AML-193 (cell line): ENCODE measurements around the gene KCTD20.
A peak's percentile ranks its signal among the peaks of the same experiment; 100 is the strongest.
"Not testable (repeated sequence)": the region's sequence is repeated elsewhere in the genome, so short reads cannot be mapped to it uniquely, and the experiment has no call there.

ENCODE experiments used
- DNase-seq, 2 experiments: peaks; one replicate each; lab custom pipeline; 2025; lab: John Stamatoyannopoulos, UW

Gene KCTD20

DNA sequence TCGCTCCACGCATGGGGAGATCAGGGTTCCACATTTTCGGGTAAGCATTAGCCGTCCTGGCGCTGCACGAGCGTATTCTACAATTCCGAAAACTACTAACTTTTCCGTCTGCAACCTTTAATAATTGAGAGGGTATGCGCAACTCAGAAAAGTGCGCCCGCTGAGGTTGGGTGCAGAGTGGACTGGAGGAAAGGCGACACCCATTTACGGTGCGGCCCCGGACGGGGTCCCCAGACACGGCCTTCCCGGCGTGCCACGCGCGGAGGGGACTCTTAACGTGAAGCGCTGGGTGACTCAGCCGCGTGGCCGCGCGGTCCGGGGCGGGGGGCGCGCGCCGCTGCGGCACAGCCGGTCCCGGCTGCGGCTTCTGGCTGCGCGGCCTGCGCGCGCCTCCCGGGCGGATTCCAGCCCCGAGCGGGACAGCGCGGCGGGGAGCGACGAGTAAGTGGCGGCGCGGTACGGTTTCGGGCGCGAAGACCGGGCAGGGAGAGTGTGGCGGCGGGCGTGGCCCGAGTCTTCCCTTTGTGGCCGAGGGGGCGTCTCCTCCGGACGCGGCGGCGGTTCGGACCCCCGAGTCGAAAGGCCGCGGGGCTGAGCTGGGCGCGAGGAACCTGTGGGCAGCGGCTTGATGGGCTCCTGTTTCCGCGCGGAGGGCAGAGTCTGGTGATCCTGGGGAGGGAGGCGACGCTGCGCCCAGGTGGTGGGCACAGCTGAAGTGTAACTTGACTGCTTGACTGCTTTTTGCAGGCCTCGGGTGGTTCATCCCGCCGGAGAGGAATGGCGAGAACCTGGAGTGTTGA lies at the start of gene KCTD20, which contains the start of gene PXT1:
Gene KCTD20 (plus strand): TSS at position 330 of the 800 bp plus-strand sequence. CDS start 27,098 bp downstream, outside the sequence.
Gene PXT1 (minus strand): TSS at position 184 of the 800 bp plus-strand sequence. CDS start 16,772 bp downstream, outside the sequence.
- peak; percentile 88 to 93 for DNase-seq

DNA sequence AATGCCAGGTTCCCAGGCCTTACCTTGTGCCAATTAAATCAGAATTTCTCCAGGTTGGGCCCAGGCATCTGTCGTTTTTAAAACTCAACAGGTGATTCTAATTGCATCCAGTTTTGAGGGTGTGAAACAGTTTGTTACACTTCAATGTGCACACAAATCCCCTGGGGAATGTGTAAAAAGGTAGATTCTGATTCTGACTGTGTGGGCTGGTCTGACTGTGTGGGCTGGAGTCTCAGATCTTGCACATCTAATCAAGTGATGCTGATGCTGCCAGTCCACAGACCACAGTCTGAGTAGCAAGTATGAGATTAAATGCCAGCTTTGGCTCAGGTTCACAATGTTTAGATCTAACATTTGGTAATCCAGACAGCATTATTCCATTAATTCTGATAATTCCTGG lies 42.8 kb upstream of the KCTD20 start:
- DNase-seq = no peak

DNA sequence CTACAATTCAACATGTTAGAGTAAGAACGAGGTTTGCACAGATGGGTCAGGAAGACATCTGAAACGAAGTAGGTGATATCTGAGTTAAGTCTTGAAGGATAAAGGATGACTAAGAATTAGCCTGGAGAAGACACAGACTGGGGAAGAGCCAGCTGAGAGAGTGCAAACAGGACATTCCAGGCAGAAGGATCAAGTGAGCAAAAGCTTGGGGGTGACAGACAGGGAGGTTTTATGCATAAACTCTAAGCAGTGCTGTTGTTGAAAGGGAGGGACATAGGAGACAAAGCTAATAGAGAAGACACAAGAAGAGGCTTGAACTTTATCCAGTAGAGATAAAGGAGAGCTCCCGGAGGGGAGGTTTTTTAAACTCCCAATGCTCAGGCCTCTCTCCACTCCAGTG lies 40.3 kb upstream of the KCTD20 start:
- no peak for DNase-seq

DNA sequence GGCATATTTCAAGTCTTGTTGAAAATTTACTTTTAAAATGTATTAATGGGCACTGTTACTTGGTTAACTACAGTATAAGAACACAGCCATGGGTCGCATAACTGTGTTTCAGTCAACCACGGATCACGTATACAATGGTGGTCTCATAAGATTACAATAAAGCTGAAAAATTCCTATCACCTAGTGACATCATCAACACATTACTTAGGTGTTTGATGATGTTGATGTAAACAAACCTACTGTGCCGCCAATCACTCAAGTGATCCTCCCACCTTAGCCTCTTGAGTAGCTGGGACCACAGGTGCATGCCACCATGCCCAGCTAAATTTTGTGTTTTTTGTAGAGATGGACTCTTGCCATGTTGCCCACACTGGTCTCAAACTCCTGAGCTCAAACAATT lies 38.6 kb upstream of the KCTD20 start:
- DNase-seq = no peak

DNA sequence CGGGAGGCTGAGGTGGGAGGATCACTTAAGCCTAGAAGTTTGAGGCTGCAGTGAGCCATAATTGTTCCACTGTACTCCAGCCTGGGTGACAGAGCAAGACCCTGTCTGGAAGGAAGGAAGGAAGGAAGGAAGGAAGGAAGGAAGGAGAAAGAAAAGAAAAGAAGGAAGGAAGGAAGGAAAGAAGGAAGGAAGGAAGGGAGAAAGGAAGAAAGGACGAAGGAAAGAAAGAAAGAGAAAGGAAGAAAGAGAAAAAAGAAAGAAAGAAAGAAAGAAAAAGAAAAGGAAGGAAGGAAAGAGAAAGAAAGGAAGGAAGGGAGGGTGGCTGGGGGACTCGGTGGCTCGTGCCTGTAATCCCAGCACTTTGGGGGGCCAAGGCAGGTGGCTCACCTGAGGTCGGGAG lies 33.1 kb upstream of the KCTD20 start:
- DNase-seq = not testable (repeated sequence)

DNA sequence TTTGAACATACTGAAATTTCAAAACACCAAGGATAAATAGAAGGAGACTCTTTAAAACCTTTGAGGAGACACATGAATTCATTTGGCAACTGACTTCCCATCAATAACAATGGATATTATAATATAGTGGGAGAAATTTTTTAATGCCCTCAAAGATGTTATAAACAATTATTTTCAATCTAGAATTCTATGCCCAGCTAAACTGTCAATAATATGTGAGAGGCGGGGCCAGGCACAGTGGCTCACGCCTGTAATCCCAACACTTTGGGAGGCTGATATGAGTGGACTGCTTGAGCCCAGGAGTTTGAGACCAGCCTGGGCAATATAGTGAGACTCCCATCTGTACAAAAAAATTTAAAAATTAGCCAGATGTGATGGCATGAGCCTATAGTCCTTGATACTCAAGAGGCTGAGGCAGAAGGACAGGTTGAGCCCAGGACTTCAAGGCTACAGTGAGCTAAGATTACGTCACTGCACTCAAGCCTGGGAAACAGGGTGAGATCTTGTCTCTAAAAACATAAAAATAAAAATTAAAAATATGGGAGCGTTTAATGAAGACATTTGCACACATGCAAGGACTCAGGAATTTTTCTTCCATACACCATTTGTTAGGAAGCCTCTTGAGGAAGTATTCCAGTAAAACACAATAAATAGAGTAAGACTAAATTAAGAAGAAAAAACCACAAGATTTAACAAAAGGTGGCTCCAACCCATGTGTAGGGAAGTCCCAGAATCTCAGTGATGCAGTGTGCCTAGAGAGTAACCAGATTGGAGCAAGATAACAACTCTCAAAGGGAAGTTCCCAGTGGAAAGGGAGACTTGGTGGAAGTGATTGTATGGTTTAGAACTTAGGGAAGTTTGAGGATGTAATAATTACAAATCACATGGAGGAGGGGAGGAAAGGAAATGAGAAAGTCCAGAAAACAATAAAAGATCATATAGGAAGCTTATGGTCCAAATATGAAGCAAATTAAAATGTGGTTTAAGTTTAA lies 29.0 kb upstream of the KCTD20 start:
- DNase-seq = no peak

DNA sequence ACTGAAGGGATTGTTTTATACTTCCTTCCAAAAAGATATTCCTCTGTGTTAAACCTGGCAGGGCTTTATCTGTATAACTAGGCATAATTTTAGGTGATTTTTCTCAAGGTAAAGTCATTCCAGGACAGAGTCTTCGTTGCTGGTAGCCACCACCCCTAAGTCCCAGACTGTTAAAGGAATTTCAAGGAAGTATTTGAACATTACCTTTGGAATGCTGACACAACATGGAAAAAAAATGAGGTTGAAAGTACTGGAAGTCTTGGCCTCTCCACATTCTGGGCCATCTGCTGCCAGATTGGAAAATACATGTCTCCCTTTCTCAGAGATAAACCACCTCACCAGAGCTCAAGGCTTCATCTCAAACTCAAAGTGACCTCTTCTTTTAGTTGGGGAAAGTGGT lies 28.3 kb upstream of the KCTD20 start:
- DNase-seq = no peak

DNA sequence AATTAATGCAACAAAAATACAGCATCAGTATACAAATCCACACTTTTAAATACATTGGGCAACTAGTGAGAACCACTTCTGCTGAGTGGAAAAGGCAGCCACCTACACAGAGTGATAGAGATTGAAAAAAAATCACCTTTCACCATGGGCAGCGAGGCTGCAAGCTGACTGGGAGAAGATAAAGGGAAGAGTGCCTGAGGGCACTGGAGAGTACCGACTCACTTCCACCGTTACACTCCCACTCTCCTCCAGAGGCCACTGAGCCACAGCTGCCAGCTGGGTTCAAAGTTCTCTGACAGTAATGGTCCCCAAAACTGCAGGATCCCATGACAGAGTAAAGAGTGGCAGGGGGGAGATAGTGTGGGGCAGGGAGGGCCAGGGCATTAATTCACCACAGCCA lies 24.2 kb upstream of the KCTD20 start:
- DNase-seq = no peak

DNA sequence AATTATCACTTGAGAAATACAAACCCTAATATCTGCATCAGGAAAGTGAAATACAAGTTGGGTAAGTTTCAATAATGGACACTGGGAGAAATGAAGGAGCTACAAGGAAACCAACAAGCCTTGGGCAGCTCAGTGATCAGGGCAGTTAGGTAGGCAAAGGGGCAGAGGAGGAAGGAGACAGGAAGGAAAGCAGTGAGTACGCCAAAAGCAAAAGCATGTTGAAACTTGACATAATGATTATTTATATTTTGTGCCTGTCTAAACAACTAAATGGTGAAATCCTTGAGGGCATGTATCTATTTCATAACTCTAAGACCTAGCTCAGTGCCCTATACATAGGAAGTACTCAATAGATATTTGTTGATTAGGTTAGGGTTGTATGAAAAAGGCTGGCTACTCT lies 23.5 kb upstream of the KCTD20 start:
- DNase-seq = peak; percentile 62 to 65

DNA sequence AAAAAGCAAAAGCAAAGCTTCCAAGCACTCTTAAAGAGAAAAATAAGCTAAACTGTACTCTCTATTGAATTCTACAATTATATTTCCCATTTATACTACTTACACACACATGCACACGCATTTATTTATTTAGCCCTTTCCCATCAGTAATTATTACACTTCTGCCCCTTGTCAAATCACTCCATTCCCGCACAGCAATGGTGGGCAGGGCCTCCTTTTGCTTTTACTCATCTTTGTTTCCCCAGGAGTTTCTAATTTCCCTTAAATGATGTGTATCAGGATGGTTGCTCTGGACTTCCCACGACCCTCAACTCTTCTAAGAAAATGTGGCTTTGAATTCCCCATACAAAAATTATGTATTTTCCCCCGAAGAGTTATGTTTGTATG lies 20.1 kb upstream of the KCTD20 start:
- no peak for DNase-seq

DNA sequence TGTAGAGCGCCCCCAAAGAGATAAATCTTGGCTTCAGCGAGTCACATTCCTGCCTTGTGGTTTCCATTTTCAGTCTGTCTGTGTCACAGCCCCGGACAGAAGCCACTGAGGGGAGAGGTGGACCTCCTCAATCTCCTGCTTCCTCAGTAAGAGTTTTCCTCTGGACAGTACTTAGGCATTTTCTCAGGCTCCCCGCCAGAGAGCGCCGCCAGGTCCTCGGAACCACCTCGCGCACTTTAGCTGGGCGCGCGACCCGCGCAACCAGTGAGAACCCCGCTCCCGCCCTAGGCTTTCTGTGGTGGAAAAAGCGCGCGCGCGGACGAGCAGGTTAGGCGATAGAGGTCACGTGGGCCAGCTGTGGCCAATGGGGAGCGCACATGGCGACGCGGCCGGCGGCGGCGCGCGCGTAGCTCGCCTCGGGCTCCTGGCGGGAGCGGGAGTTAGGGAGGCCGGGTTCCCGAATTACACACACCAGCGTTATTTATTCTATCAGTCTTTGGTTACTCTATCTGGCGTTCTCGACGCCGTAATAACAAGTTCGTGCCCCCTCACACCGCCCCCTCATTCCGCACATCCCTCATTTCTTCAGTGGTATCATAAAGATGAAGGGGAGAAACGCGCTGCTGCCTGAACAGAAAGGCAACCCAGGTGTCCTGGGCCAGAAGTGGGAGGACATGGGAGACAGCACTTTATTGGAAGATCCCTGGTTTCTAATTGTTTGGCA lies 19.5 kb upstream of the KCTD20 start:
- DNase-seq = peak; percentile 99 to 100

DNA sequence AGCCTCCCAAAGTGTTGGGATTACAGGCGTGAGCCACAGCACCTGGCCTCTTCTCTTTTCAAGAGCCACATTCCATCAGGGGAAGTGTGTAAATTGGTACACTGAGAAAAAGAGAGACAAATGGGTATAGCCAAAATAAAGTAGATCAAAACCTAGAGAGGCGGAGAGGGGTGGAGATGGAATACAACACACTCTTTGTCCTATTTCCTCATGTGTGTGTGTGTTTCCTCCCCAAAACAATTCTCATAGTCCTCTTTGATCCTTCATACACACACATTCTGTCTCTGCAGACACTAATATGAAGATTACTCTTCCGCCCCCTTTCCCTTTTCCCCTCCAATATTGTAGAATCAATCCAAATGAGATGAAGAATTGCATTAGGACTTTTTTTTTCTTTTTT lies 16.2 kb upstream of the KCTD20 start:
- DNase-seq = no peak

DNA sequence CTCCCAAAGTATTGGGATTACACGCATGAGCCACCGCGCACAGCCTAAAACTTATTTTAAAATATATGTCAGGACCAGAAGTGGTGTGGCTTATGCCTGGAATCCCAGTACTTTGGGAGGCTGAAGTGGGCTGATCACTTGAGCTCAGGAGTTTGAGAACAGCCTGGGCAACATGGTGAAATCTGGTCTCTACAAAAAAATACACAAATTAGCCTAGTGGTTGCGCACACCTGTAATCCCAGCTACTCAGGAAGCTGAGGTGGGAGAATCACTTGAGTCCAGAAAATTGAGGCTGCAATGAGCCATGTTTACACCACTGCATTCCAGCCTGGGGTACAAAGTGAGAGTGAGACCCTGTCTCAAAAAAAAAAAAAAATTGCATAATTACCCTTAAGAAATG lies 13.9 kb upstream of the KCTD20 start:
- no peak for DNase-seq

DNA sequence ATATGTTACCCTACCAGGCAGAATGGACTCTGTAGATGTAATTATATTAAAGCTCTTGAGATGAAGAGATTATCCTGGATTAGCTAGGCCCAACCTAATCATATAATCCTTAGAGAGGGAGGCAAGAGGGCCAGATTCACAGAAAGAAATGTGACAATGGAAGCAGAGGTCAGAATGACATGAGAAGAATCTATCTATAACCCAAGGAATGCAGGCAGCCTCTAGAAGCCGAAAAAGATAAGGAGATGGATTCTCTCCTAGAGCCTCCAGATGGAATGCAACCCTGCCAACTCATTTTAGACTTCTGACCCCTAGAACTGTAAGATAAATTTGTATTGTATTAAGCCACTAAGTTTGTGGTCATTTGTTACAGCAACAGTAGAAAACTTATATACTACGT lies 12.4 kb upstream of the KCTD20 start:
- no peak for DNase-seq

DNA sequence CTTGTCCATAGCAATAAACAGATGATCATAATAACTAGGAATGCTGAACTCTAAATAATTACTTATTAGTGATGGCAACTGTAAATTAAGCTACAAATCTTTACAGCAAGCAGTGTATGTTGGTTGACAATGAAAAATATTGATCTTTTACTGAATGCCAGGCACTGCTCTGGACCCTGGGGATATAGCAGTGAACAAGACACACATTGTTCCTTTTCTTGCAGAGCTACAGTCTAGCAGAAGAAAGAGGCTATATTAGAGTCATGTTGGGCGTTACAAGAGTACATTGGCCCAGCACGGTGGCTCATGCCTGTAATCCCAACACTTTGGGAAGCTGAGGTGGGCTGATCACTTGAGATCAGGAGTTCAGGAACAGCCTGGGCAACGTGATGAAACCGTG lies 11.6 kb upstream of the KCTD20 start:
- DNase-seq = no peak

DNA sequence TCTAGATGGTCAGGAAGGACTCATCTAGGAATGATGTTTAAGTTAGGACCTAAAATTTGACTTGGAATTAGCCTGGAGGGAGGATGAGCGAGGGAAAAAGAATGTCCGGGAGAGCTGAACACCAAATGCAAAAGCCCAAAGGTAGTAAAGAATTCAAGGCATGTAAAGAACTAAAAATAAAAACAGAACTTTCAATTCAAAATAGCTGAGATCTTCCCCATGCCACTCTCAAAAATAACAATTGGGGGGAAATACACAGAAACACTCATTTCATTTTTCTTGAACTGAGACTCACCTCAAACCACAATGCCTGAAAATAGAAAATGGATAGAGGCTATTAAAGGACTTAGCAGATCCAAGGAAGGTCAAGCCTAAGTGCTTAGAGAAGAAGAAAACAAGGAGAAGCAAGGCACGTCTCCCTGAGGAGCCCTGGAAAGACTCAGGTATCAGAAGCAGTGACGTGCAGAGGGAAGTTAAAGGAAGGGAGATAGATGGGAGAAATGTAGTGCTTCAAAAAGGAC lies 10.6 kb upstream of the KCTD20 start:
- no peak for DNase-seq

DNA sequence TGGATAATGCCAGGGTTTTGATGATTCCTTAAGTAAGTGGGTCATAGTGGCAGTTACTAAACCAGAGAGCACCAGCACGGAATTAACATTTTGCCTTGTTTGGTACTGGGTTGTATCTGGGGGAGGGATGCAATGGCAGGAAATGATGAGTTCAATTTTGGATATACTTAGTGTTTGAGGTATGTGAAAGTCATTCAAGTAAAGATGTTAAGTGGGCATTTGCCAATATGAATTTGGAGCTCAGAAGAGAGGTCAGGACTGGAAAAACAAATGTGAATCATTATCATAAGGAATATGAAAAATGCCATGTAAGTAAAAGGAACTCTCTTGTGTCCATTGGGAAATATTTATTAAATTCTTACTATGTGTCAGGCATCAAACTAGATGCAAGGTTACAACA lies 6.3 kb upstream of the KCTD20 start:
- DNase-seq = no peak

DNA sequence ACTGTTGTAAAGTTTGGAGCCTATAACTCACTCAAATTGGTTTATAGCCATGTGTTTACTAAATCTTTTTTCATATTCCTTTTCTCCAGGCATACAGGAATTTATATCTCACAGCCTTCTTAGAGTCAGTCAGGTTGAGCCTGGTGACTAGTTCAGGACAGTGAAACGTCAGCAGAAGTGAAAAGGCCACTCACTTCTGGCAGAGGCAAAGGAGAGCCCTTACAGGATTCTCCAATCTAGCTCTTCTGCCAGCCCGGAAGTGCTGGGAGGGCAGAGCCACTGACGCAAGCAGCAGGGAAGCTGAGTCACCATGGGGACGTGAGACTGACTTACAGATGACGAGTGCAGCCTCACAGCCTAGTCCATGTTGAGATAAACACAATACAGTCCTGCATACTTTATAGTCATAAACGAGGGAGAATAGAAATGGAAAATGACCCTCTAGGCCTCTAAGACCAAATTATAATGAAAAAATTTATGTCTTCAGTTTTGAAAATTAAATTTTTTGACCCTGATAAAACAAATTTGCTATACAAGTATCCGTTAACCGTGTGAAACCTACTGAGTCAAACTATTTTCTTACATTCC lies 1.4 kb upstream of the KCTD20 start:
- peak; percentile 98 for DNase-seq

DNA sequence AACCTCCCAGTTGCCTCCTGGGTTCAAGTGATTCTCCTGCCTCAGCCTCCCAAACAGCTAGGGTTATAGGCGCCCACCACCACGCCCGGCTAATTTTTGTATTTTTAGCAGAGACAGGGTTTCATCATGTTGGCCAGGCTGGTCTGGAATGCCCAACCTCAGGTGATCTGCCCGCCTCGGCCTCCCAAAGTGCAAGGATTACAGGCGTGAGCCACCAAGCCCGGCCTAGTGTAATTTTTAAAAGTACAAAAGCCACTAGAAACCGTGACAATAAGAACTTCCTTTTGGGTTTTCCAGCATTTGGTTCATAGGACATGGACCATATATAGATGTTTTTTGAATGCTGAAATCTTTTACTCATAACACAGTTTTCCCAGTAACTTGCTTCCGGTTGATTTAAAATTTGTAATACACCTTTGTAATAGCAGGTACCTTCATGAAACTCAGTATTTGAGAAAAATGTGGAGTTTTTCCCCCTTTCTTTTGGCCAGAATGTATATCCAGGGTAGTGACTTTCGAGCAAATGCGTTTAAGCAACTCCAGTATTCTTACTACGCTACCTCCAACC lies 613 bp upstream of the KCTD20 start:
- no peak for DNase-seq

DNA sequence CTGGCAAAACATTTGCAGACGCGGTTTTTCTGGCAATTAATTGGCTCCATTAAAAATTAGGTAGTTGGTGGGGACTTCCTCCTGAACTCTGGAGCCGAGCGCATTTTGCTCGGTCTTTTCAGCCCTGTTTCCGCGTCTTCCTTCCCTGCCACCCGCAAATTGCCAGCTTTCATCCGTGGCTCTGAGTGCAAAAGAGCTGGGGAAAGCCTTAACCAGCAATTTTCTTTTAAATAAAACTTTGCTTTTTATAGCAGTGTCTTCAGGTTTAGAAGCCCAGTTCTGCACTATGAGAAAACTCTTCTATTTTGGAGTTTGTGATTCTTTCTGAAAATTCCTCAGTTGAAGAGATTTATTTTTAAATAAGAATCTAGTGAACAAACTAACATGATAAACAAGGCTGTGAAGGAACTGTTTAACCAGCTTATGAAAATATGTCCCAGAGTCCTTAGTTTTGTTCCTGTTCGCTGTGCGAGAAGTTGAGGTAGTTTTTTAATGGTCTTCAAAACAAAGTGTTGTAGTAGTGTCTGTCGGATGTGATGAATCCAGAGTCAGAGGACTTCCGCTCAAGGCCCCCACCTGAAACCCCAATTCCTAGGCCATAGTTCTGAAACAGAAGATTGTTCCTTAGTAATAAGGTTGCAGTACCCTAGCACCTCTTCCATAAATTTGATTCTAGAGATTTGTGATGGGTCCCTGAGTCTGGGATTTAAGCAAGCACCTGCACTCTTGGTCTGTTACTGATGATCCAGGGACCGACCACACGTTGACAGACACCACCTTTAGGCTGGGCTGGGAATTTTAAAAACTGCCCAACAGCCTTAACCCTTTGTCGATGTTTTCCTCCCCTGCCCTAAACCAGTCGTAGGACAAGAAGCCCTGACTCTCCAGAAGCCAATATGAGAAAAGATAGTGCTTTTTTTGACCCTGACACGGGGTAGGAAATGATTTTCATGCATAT lies 950 bp downstream of the KCTD20 start:
- DNase-seq = peak; percentile 31 to 60
